Measurements from ENCODE around the gene JPT2. TPM values are rescaled to one million over a fixed set of nuclear protein-coding genes. Genes with fewer than 3 reads are reported as not detected.

Gene JPT2
- total RNA-seq, 2 donors from 2014 or later = 49.8 to 62.4 TPM

- DNase-seq (no peak), ATAC-seq (no peak)
- intact Hi-C loops (cut with DNase I, micrococcal nuclease) = no loop called here
These were observed 27.9 kb upstream of the JPT2 start for GRCh38 chr16:1650131-1650530.

- ATAC-seq (no peak), DNase-seq (no peak)
- intact Hi-C loops (cut with DNase I, micrococcal nuclease) = no loop called here
These were observed 26.7 kb upstream of the JPT2 start for GRCh38 chr16:1651094-1651973.

- intact Hi-C loops (cut with DNase I, micrococcal nuclease) = no loop called here
- DNase-seq (no peak), ATAC-seq (no peak)
These were observed 26.1 kb upstream of the JPT2 start for GRCh38 chr16:1651974-1652312.

- intact Hi-C loops (cut with DNase I, micrococcal nuclease) = no loop called here
- DNase-seq = no peak
- ATAC-seq = no peak
These were observed 25.1 kb upstream of the JPT2 start for GRCh38 chr16:1653023-1653422.

GRCh38 chr16:1654505-1655268 is 23.4 kb upstream of the JPT2 start:
- ATAC-seq (no peak), DNase-seq (no peak)
- intact Hi-C loops (cut with DNase I, micrococcal nuclease) = no loop called here

- intact Hi-C loops (cut with DNase I, micrococcal nuclease) = no loop called here
- ATAC-seq (peak; percentile 77), DNase-seq (peak in 1 of 2 donors; percentile 14)
These were observed 22.7 kb upstream of the JPT2 start for GRCh38 chr16:1655269-1655807.

- intact Hi-C loops (cut with DNase I, micrococcal nuclease) = no loop called here
- ATAC-seq = peak; percentile 11
- DNase-seq = no peak
These were observed 21.9 kb upstream of the JPT2 start for GRCh38 chr16:1655909-1656807.

- DNase-seq (no peak), ATAC-seq (no peak)
- intact Hi-C loops (cut with DNase I, micrococcal nuclease) = no loop called here
These were observed 21.1 kb upstream of the JPT2 start for GRCh38 chr16:1656808-1657617.

- intact Hi-C loops (cut with DNase I, micrococcal nuclease) = no loop called here
- DNase-seq (no peak), ATAC-seq (no peak)
These were observed 20.2 kb upstream of the JPT2 start for GRCh38 chr16:1657841-1658240.

- ATAC-seq (no peak), DNase-seq (no peak)
- intact Hi-C loops (cut with DNase I, micrococcal nuclease) = no loop called here
These were observed 19.0 kb upstream of the JPT2 start for GRCh38 chr16:1659031-1659430.

- DNase-seq (no peak), ATAC-seq (no peak)
- intact Hi-C loops (cut with DNase I, micrococcal nuclease) = no loop called here
These were observed 16.3 kb upstream of the JPT2 start for GRCh38 chr16:1661826-1662225.

- intact Hi-C loops (cut with DNase I, micrococcal nuclease) = no loop called here
- no peak for DNase-seq
- ATAC-seq = no peak
These were observed 15.5 kb upstream of the JPT2 start for GRCh38 chr16:1662543-1662942.

- DNase-seq (no peak), ATAC-seq (no peak)
These were observed 12.2 kb upstream of the JPT2 start for GRCh38 chr16:1665829-1666228.

GRCh38 chr16:1666316-1666715 is 11.8 kb upstream of the JPT2 start:
- ATAC-seq = no peak
- intact Hi-C loops (cut with DNase I, micrococcal nuclease) = no loop called here
- no peak for DNase-seq

More at GRCh38 chr16:1665829-1666228, 12.2 kb upstream of the JPT2 start:
- intact Hi-C loops (cut with DNase I, micrococcal nuclease) = no loop called here

- ATAC-seq = no peak
- no peak for DNase-seq
- intact Hi-C loops (cut with DNase I, micrococcal nuclease) = no loop called here
These were observed 10.8 kb upstream of the JPT2 start for GRCh38 chr16:1667271-1667670.

- no peak for ATAC-seq
- DNase-seq = no peak
- intact Hi-C loops (cut with DNase I, micrococcal nuclease) = no loop called here
These were observed 10.2 kb upstream of the JPT2 start for GRCh38 chr16:1667916-1668315.

GRCh38 chr16:1668612-1669319 is 9.3 kb upstream of the JPT2 start:
- DNase-seq = no peak
- intact Hi-C loops (cut with DNase I, micrococcal nuclease) = no loop called here
- ATAC-seq = no peak

- DNase-seq (no peak), ATAC-seq (no peak)
- intact Hi-C loops (cut with DNase I, micrococcal nuclease) = no loop called here
These were observed 8.4 kb upstream of the JPT2 start for GRCh38 chr16:1669698-1670097.

Measured in left colon (tissue), 2 donors.